Stimulated activated naive CD8-positive, alpha-beta T cell treated with anti-CD3 and anti-CD28 coated beads, Interleukin-15, Interleukin-2, amounts not matched to agents 100 ng/mL and 50 ng/mL, for 24 hours (primary cell): ENCODE measurements around the gene OGT.

Experiments
- H3K27ac Mint-ChIP-seq: one replicate; pipeline ENCODE4 v1.8.0; 2021; ENCODE audit warnings: mild to moderate bottlenecking, mixed read lengths
- H3K27me3 Mint-ChIP-seq: one replicate; pipeline ENCODE4 v1.8.0; 2021; ENCODE audit warnings: mixed read lengths
- H3K36me3 Mint-ChIP-seq: one replicate; pipeline ENCODE4 v1.8.0; 2021; ENCODE audit warnings: low read depth, mixed read lengths
- H3K4me1 Mint-ChIP-seq: one replicate; pipeline ENCODE4 v1.8.0; 2021; ENCODE audit warnings: low read depth, mixed read lengths
- H3K4me3 Mint-ChIP-seq: one replicate; pipeline ENCODE4 v1.8.0; 2021; ENCODE audit warnings: mild to moderate bottlenecking, mixed read lengths
- H3K9me3 Mint-ChIP-seq: one replicate; pipeline ENCODE4 v1.8.0; 2021; ENCODE audit warnings: mixed read lengths

The OGT gene

GRCh38 chrX:71618303-71618721 is 85.4 kb downstream of the OGT start, which contains the start of gene CXCR3:
Gene CXCR3, minus strand, starts transcription at chrX:71618511. Its CDS starts 62 bp downstream, at chrX:71618449.
- no peaks in the 10 kb centered on the region for H3K9me3 Mint-ChIP-seq
- no peaks in the 10 kb centered on the region for H3K27me3 Mint-ChIP-seq

GRCh38 chrX:71618787-71619186 is 85.9 kb downstream of the OGT start:
- Mint-ChIP-seq H3K27ac (peak overlapping the region; percentile 98), H3K4me3 (peak overlapping the region; percentile 89), H3K36me3 (peaks cover 25% of the 10 kb centered on the region), H3K27me3 (no peaks in the 10 kb centered on the region), H3K9me3 (no peaks in the 10 kb centered on the region), H3K4me1 (peaks cover 91% of the 10 kb centered on the region)

More at GRCh38 chrX:71618303-71618721, 85.4 kb downstream of the OGT start, which contains the start of gene CXCR3:
- Mint-ChIP-seq H3K4me3 (peak within 1 kb of the TSS; percentile 89), H3K36me3 (peaks cover 30% of the 10 kb centered on the region), H3K4me1 (peaks cover 89% of the 10 kb centered on the region), H3K27ac (peak within 1 kb of the TSS; percentile 98)

GRCh38 chrX:71619193-71619592 is 86.3 kb downstream of the OGT start:
- no peaks in the 10 kb centered on the region for H3K27me3 Mint-ChIP-seq
- H3K4me1 Mint-ChIP-seq, result peaks cover 93% of the 10 kb centered on the region
- H3K9me3 Mint-ChIP-seq, result no peaks in the 10 kb centered on the region
- peak overlapping the region; percentile 89 for H3K4me3 Mint-ChIP-seq
- peaks cover 25% of the 10 kb centered on the region for H3K36me3 Mint-ChIP-seq
- peak overlapping the region; percentile 98 for H3K27ac Mint-ChIP-seq

- H3K27ac Mint-ChIP-seq, result peak overlapping the region; percentile 98
Observed at GRCh38 chrX:71619986-71620385, 87.1 kb downstream of the OGT start.

GRCh38 chrX:71621603-71622002 is 88.7 kb downstream of the OGT start:
- peak overlapping the region; percentile 96 for H3K27ac Mint-ChIP-seq
- H3K4me1 Mint-ChIP-seq, result peaks cover 77% of the 10 kb centered on the region
- no peaks in the 10 kb centered on the region for H3K27me3 Mint-ChIP-seq
- H3K9me3 Mint-ChIP-seq, result no peaks in the 10 kb centered on the region
- H3K36me3 Mint-ChIP-seq, result peaks cover 7% of the 10 kb centered on the region
- H3K4me3 Mint-ChIP-seq, result peak overlapping the region; percentile 41

More at GRCh38 chrX:71619986-71620385, 87.1 kb downstream of the OGT start:
- Mint-ChIP-seq H3K4me1 (peaks cover 91% of the 10 kb centered on the region), H3K4me3 (no peak overlapping the region), H3K36me3 (peaks cover 20% of the 10 kb centered on the region), H3K27me3 (no peaks in the 10 kb centered on the region), H3K9me3 (no peaks in the 10 kb centered on the region)

- H3K36me3 Mint-ChIP-seq, result peaks cover 2% of the 10 kb centered on the region
- peak overlapping the region; percentile 81 for H3K4me3 Mint-ChIP-seq
- no peaks in the 10 kb centered on the region for H3K27me3 Mint-ChIP-seq
- H3K4me1 Mint-ChIP-seq, result peaks cover 72% of the 10 kb centered on the region
- no peaks in the 10 kb centered on the region for H3K9me3 Mint-ChIP-seq
- H3K27ac Mint-ChIP-seq, result peak overlapping the region; percentile 96
Observed at GRCh38 chrX:71622032-71622575, 89.2 kb downstream of the OGT start.

GRCh38 chrX:71622576-71623450 is 89.9 kb downstream of the OGT start:
- H3K4me3 Mint-ChIP-seq, result peak overlapping the region; percentile 81

GRCh38 chrX:71623714-71624113 is 90.8 kb downstream of the OGT start:
- H3K4me3 Mint-ChIP-seq, result peak overlapping the region; percentile 81
- H3K36me3 Mint-ChIP-seq, result no peaks in the 10 kb centered on the region
- no peaks in the 10 kb centered on the region for H3K9me3 Mint-ChIP-seq
- H3K27ac Mint-ChIP-seq, result peak overlapping the region; percentile 96
- H3K27me3 Mint-ChIP-seq, result no peaks in the 10 kb centered on the region
- H3K4me1 Mint-ChIP-seq, result peaks cover 58% of the 10 kb centered on the region

More at GRCh38 chrX:71622576-71623450, 89.9 kb downstream of the OGT start:
- Mint-ChIP-seq H3K9me3 (no peaks in the 10 kb centered on the region), H3K27ac (peak overlapping the region; percentile 96), H3K36me3 (no peaks in the 10 kb centered on the region), H3K27me3 (no peaks in the 10 kb centered on the region), H3K4me1 (peaks cover 66% of the 10 kb centered on the region)

- Mint-ChIP-seq H3K27ac (no peak overlapping the region), H3K27me3 (no peaks in the 10 kb centered on the region), H3K4me1 (peaks cover 49% of the 10 kb centered on the region), H3K4me3 (no peak overlapping the region), H3K36me3 (no peaks in the 10 kb centered on the region), H3K9me3 (no peaks in the 10 kb centered on the region)
Observed at GRCh38 chrX:71625471-71625870, 92.6 kb downstream of the OGT start.
